H4 (cell line): ENCODE results near the gene INHBB. TPM values are rescaled to one million over a fixed set of nuclear protein-coding genes. Genes with fewer than 3 reads are reported as not detected.
"Not testable (repeated sequence)": the region's sequence is repeated elsewhere in the genome, so short reads cannot be mapped to it uniquely, and the experiment has no call there.

Source experiments
- DNase-seq: peaks from one replicate; pipeline ENCODE4 v3.0.0-alpha.2; 2015; ENCODE audit warnings: low spot score
- total RNA-seq: library from RNA; depleted of rRNA; stranded (reverse); fragments of >200 nt; shearing (Covaris generic); gene quantifications from 2 replicates; pipeline ENCODE4 v1.2.3, GENCODE V29; 2014

Gene INHBB
- total RNA-seq, 1 experiment from 2014 or later = 0.31 TPM

DNA sequence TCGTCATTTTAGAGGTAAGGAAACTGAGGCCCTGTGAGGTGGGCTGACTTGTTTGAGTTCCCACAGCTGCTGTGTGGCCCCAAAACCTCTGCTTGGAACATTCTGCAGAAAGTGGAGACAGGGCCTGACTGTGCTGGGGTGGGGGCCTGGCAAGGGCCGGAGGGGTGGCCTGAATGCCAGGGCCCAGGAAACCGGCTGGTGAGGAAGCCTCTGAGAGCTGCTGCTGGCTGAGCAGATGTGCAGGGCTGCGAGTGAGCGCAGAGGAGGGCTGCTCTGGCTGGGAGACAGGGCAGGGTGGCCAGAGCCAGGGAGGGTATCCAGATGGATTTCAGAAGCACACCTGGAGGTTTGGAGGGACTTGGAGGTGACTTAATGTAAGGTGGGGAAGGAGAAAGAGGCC, 29.9 kb upstream of the INHBB start:
- DNase-seq = no peak

- DNase-seq = no peak
These were observed 29.3 kb upstream of the INHBB start for GRCh38 chr2:120316528-120317179.

DNA sequence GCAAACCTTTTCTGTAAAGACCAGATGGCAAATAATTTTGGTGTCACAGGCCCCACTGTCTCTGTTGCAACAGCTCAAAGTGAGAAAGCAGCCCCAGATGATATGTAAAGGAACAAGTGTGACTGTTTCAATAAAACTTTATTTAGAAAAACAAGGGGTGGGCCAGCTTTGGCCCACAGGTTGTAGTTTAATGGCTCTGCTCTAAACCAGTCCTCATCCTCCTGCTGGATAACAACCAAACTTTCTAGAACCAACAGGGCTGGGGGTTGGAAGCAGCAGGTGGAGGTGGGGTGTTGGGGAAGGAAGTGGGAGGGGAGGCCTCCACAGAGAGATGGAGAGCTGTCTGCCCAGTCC, 28.8 kb upstream of the INHBB start:
- DNase-seq = no peak

DNA sequence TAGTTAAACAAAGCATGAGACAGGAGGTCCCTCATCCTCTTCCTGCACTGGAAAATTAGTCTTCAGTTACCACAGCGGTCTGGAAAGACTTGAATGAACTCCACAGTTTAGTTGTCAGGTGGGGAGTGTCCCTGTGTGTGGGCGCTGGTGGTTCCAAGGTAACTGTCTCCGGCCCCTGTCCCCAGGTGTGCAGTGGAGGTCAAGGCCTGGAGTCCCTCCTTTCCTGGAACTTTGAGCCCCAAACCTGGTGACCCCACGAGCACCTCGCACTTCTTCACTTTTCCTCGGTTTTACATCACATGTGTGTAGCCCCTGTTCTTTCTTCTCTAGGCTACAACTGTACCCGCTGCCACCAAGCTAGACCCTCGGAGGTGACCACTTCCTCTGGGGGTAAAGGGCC, 28.0 kb upstream of the INHBB start:
- no peak for DNase-seq

DNA sequence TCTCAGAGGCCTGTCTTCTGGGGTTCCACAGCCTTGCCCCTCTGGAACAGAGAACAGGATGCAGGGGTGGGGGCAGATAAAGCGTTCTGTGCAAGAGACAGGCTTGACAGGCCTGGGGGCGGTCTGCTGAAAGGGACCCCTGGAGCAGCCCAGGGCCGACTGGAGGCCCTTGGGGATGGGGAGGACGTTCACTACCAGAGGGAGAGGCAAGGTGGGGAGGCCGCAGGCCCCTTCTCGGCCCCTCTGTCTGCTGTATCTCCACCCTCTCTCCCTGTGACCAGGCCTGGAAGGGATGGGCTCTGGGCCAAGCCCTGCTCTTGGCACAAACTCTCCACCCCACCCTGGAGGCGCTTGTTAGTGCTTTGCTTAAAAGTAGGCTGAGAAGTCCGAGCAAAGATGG, 27.3 kb upstream of the INHBB start:
- DNase-seq = no peak

DNA sequence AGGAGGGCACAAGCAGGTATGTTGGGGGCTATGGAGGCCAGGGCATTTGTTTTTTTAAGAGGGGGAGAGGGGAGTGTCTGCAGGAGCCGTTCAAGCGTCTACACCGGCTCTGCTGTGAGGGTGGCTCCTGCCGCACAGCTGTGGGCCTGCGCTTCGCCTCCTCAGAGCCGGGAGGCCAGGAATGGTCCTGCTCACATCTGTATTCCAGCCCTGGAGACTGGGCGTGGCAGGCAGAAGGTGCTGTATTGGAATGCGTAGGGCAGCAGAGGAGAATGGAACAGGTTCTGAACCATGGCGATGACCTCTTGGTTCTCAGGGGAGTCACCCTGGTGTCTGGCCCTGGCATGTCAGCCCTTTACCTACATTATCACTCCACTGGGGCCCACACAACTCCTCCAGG, 26.8 kb upstream of the INHBB start:
- no peak for DNase-seq

- no peak for DNase-seq
These were observed 26.1 kb upstream of the INHBB start for GRCh38 chr2:120319686-120320317.

DNA sequence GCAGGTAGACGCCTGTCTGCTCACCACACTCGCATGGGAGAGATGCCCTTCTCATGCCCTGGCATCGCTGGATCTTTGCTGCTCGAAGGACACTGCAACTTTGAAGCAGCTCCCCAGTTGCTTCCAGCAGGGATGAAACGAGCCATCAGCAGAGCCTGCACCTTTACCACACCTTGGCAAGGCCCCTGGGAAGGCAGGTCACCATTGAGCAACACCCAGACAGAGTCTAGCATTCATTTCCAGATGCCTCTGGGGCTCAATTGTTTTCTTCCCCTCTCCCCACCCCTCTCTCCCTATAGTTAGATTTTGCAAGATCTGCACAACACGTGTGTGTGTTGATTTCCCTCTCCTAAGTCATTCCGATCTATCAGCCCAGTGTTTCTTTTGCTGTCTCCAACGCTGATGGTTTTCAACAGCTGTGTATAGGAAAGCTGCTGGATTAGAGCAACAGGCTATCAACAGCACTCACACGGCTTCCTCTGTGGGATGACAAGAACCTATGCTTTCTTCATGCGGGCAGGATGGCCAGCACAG, 25.6 kb upstream of the INHBB start:
- no peak for DNase-seq

DNA sequence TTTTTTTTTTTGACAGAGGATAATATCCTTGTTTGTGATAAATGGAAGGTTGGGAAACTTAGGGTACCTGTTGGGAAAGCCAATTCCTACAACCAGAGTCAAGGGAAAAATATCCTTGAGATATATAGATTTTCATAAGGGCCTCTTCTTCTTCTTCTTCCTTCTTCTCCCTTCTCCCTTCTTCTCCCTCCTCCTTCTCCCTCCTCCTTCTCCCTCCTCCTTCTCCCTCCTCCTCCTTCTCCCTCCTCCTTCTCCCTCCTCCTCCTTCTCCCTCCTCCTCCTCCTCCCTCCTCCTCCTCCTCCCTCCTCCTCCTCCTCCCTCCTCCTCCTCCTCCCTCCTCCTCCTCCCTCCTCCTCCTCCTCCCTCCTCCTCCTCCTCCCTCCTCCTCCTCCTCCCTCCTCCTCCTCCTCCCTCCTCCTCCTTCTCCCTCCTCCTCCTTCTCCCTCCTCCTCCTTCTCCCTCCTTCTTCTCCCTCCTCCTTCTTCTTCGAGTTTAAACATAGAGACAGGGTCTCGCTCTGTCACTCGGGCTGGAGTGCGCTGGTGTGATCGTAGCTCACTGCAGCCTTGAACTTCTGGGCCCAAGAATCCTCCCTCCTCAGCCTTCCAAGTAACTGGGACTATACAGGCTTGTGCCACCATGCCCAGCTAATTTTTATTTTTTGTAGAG, 24.9 kb upstream of the INHBB start:
- DNase-seq = not testable (repeated sequence)

DNA sequence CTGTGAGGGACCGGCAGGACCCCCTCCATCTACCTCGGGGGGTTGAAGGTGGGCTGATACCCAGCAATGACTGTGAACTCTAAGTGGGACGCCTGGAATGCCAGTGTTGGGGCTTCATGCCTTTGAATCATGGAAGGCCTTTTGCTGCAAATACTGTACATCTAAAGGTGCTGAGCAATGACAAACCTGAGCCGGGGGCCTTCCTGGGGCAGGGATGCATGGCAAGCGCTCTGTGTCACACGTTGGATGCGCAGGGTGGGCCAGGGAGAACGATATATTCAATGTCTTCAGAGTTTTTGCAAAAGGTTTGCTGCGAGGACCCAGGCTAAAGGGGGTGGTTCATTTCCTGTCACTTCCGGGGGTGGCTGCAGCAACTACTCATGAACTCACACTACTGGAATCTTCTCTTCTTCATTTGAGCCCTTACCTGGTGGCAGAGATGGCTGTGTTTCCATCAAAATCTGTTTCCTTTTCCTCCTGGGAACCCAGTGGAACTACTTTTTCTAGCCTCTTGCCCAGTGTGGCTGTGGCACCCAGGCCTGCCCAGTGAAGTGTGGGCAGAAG, 24.1 kb upstream of the INHBB start:
- no peak for DNase-seq

GRCh38 chr2:120322329-120322728, 23.6 kb upstream of the INHBB start:
- no peak for DNase-seq

- no peak for DNase-seq
These were observed 22.7 kb upstream of the INHBB start for GRCh38 chr2:120323214-120323613.

DNA sequence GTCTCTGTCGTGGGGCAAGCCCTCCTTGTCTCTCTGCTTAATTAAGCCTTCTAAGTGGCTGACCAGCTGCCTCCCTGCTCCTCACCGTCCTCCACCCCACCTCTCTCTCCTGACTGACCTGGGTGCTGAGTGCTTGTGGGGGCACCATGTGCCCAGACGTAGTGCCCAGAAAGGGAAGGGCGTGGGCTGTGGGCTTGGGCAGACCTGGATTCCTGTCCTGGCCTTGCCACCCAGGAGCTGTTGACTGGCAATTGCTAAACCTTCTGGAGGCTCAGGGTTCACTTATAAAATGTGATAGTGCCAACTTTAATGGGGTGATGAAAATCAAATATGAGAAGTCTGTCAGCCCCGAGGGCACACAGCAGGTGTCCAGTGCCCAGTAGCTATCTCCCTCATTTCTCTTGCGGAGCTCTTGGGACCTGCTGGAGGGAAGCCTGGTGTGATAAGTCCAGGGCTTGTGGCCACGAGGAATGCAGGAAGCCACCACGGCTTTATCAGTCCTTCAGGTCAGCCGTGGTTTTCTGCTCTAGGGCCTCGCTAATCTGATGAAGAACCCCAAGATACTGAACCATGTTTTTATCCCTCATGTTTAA, 22.0 kb upstream of the INHBB start:
- no peak for DNase-seq

DNA sequence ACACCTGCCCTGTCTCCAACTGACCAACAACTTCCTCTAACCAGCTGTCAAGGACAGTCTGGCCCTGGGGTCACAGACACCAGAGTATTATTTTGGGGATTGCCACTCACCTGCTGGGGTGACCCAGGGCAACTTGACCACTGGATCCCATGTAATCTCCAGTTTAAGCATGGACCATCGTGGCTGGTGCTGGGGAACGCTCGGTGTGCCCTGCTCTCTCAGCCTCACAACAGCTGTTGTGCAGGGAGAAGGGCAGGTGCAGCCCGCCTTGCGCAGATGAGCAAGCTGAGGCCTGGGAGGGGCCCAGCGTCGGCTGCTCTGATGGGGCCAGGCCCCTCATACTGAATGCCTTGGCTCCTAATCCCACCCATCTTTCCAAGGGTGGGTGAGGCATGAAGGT, 21.0 kb upstream of the INHBB start:
- DNase-seq = no peak

GRCh38 chr2:120326066-120326465, 19.9 kb upstream of the INHBB start:
- no peak for DNase-seq

- DNase-seq = no peak
These were observed 14.8 kb upstream of the INHBB start for GRCh38 chr2:120330946-120331822.

- no peak for DNase-seq
These were observed 14.0 kb upstream of the INHBB start for GRCh38 chr2:120331903-120332302.

DNA sequence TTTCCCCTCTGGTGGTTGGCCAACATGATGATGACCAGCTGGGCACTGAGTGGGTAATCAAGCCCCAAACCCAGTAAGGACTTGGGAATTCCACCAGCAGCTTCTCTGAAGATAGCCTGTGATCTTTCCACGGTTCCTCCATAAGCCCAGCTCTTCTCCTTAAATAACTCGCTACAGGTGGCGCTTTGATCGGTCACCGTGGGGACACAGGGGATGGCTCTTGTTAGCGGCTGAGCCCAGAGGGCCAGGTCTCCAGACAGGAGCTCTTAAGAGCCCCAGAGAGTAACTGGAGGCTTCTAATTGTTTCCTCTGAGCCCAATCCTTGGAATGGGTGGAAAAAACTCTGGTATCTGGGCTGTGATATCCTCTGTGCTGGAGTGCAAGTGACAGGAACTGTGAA, 13.6 kb upstream of the INHBB start:
- no peak for DNase-seq

- DNase-seq = no peak
These were observed 11.9 kb upstream of the INHBB start for GRCh38 chr2:120334068-120334467.

DNA sequence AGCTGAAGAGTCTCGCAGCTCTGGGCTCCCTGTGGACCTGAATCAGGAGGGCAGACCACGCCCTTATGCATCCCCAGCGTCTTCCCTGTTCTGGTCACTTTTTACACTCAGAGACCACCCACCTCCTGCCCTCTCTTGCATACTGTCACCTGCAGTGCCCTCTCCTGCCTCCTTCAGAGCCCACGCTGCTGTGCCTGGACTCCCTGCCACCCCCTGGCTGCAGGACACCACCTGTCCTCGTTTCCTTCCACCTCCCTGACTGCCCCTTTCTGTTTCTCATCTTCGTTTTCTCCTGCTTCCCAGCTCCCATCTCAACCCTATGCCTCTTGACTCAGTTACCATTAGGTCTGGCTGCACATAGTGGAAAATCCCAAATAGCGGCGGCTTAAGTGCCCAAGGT, 9.2 kb upstream of the INHBB start:
- DNase-seq = no peak

DNA sequence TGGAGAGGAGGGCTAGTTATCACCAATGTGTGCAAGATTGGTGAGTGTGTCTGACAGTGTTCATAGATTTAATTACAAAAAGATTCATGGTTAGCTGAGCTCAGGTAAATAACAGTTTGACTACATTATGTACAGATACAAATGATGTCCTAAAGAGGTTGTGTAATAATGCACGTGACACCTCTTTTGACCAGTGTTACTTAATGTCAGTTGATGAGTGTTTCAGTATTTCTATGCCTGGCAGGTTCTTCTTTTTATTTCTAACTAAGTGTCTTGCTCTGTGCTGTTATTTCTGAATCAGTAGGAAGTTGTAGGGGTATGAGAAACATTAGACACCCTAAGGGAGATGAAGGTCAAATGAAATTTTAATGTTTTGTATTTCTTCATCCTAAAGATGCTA, 7.9 kb upstream of the INHBB start:
- DNase-seq = no peak
